A673 (cell line): ENCODE results near the gene ARHGAP26.

Experiments used
- EZH2 ChIP-seq: fragments of 200-600 bp; sonication (generic); IDR thresholded peaks from 2 replicates; pipeline ENCODE4 v1.6.1; 2017; ENCODE audit warnings: borderline replicate concordance, low read depth, mild to moderate bottlenecking, mixed read lengths, antibody characterized with exemption, low read length; ENCODE audit not compliant: poor library complexity, severe bottlenecking
- TF ChIP-seq, protein P1 (sequence below): fragments of 300-800, 200-600 bp; sonication (generic); conservative IDR thresholded peaks from 2 replicates; pipeline ENCODE4 v1.5.1; 2017; ENCODE audit warnings: low read depth, mild to moderate bottlenecking, antibody characterized with exemption, low read length, moderate library complexity, mixed read lengths

DNA sequence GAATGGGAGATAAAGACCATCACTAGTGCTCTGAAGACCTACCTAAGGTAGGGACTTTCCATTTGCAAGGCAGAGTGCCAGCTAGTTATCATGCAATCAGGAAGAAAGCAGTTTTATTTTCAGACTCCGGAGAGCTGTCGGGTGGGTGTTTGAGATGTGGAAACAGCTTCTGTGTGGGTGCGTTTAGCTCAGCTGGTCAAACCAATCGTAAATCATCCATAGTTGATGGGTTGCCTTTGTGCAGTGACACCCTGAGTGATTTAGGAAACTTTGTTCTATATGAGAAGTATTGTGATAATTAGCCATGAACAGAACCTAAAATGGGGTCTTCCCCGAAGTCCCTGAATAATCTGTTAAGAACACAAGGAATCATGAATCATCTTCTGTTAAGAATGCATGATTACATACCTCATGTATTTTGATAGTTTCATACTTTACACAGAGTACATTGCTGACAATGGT, 284.3 kb downstream of the ARHGAP26 start:
- TF ChIP-seq, protein P1, sequence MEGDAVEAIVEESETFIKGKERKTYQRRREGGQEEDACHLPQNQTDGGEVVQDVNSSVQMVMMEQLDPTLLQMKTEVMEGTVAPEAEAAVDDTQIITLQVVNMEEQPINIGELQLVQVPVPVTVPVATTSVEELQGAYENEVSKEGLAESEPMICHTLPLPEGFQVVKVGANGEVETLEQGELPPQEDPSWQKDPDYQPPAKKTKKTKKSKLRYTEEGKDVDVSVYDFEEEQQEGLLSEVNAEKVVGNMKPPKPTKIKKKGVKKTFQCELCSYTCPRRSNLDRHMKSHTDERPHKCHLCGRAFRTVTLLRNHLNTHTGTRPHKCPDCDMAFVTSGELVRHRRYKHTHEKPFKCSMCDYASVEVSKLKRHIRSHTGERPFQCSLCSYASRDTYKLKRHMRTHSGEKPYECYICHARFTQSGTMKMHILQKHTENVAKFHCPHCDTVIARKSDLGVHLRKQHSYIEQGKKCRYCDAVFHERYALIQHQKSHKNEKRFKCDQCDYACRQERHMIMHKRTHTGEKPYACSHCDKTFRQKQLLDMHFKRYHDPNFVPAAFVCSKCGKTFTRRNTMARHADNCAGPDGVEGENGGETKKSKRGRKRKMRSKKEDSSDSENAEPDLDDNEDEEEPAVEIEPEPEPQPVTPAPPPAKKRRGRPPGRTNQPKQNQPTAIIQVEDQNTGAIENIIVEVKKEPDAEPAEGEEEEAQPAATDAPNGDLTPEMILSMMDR = no peak
- no peak for TF ChIP-seq EZH2
